Adrenal gland (tissue), 5 donors: ENCODE measurements around the gene IPCEF1.

Experiments used
- CTCF ChIP-seq, 6 experiments: fragments of 450-650 bp in 4 of 6; fragments of 200-600 bp in 2 of 6; sonication (generic) in 1 of 6; IDR thresholded peaks; 1 replicate in 5 of 6; 2 replicates in 1 of 6; pipeline versions ENCODE4 v1.5.1 to v1.8.0; 2016 to 2021; ENCODE audit warnings: antibody characterized with exemption in 6 of 6, mild to moderate bottlenecking in 2 of 6, moderate library complexity in 1 of 6
- POLR2A ChIP-seq, 2 donors: fragments of 450-650 bp; IDR thresholded peaks; one replicate each; pipeline ENCODE4 v1.6.1; 2017; ENCODE audit warnings: antibody characterized with exemption in 2 of 2, mild to moderate bottlenecking in 2 of 2, moderate library complexity in 1 of 2
- donor health status: DM: no; HTN: no; CAD: no.

- no peak for TF ChIP-seq POLR2A (IDR thresholded peaks at IDR 0.05)
- TF ChIP-seq CTCF (IDR thresholded peaks at IDR 0.05): no peak
Measured at GRCh38 chr6:154159126-154159525, 197.5 kb downstream of the IPCEF1 start.
